HG03575 (cell line): ENCODE results near the gene DCANP1.

Experiments used
- ATAC-seq: cut with Tn5 transposase; IDR thresholded peaks from one replicate; pipeline ENCODE4 v1.9.1; 2021; ENCODE audit not compliant: unreplicated experiment, insufficient number of reproducible peaks, low FRiP score; ENCODE audit errors: extremely low read depth

DCANP1 gene

GRCh38 chr5:135445306-135445985 lies 1.7 kb downstream of the DCANP1 start:
- ATAC-seq: no peak

DNA sequence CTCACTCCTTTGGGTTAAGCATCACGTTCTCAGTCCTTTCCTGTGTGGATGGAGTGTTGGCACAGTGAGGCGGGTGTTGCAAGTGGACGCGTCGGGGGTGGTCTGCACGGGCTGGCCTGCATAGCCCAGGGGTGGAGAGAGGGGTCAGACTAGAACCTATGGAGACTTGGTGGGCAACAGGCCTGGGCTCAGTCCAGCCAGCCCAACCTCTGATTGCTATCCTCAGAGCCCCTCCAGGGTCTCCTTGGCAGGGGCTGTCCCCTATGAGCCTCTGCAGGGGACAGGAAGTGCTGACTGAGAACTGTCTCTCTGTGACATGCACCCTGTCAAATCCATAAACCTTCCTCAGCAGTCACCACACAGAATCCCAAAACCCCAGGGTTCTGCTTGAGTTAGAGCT lies 2.3 kb downstream of the DCANP1 start:
- no peak for ATAC-seq

- no peak for ATAC-seq
Observed at GRCh38 chr5:135444360-135444759, 2.8 kb downstream of the DCANP1 start.

- ATAC-seq: no peak
Observed at GRCh38 chr5:135443161-135443960, 3.8 kb downstream of the DCANP1 start.

GRCh38 chr5:135442431-135443160 lies 4.6 kb downstream of the DCANP1 start:
- ATAC-seq: no peak

GRCh38 chr5:135441919-135442318 lies 5.2 kb downstream of the DCANP1 start:
- ATAC-seq: no peak

- ATAC-seq: no peak
Observed at GRCh38 chr5:135441350-135441831, 5.8 kb downstream of the DCANP1 start.

GRCh38 chr5:135440916-135441315 lies 6.2 kb downstream of the DCANP1 start:
- no peak for ATAC-seq

- no peak for ATAC-seq
Observed at GRCh38 chr5:135439231-135440205, 7.6 kb downstream of the DCANP1 start.

DNA sequence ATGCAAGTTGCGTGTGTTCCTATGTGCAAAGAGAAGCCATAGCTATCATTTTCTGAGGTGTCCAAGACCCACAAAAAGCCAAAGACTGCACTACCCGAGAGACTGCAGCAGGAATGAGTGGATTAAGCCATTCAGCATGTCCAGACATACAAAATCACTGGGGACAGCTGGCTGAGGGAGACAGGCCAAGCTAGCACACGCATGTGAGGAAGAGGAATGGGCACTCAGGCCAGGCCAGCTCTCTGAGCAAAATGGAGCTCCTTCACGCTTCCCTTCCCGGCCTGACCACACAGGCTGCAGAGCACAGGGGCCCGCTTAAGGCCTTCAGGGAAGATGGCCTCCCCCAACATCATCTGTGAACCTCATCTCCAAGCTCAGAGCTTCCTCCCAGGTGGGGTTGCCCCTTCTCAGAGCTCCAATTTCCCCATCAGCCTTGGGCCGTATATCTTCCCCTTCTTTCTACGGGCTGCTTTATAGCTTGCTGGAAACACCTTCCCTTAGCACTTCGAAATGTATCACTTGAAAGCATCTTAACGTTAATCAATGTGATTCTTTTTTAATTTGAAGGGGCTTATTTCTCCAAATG lies 8.4 kb downstream of the DCANP1 start:
- ATAC-seq: no peak

- ATAC-seq: no peak
Observed at GRCh38 chr5:135437796-135438560, 9.2 kb downstream of the DCANP1 start.

DNA sequence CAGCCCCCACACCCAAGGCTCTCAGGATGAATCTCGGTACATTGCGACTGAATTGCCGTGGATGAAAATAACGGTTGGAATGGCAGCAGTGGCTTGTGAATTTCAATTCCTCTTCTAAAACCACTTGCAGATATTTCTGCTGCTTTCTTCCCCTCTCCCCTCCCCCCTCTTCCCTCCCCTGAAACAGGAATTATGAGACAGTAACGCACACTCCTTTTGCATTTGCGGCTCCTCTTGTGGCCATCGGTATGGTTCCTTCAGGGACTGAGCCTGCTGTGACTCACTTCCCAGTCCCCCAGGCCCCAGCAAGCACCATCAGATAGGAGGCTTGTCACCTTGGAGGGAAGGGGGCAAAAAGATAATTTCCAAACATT lies 9.7 kb downstream of the DCANP1 start:
- ATAC-seq: no peak

DNA sequence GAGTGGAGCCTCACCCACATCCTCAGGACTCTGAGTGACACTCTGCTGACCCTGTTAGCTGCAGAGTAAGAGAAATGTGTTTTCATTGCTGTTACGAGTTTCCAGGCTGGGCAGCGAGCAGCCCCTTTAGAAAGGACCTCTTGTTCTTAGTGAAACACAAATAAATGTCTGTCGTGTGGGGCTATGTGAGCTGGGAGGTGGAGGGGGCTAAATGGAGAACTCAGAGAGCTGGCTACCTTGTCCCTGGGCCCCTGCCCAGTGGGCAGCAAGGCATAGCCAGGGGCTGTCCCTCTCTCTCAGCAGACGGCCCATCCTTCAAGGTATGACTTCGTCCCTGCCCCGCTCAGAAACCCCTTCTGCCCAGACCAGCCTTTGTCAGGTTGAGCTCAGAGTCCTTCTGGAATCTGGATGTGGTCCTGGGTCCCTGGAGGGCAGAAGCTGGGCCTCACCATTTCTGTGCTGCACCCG lies 10.2 kb downstream of the DCANP1 start:
- ATAC-seq: no peak

DNA sequence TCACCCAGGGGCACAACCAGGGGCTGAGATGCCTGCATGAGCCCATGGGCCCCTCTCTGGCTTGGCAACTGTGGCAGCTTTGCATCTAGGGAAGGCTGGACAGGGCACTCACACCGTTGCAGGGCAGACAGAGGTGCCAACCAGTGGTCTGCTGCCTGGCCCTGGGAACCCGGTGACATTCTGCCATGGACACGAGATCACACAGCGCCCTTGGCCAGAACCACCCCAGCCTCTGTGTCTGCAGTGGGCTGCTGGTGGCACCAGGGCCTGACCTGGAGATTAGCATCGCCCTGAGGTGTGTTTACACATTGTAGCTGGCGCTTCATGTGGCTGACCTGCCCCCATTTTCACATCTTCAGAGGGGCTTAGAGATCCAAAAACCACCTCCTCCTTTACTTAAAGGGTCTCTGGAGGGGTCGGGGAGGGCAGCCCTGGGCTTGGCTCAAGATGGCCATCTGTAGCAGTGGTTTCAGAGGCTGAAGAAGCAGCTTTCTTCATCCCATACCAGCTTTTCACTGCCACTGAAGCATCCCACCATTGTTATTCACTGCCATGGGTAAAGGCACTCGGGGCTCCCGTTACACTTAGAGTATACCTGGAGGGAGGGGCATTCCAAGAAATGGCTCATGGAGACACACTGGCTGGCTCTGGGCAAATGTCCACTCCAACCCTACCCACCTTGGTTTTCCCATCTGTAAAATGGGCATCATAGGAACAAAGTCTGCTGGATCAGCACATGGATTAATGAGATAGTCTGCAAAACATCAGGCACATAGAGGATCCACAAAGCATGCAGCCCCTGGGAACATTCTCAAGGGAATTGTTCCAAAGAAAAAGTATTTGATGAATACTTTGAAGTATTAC lies 11.4 kb downstream of the DCANP1 start:
- ATAC-seq: no peak

GRCh38 chr5:135434591-135435466 lies 12.3 kb downstream of the DCANP1 start:
- no peak for ATAC-seq
